BLaER1 treated with 17β-estradiol and CSF1 and Interleukin-3, amounts not matched to agents 10 nM and 100 nM (cell line): Measurements from ENCODE around the gene PRPF40A.

ENCODE experiments used
- H3K27ac ChIP-seq, 11 experiments: shearing (Covaris generic); formaldehyde crosslinking; 2 replicates each; pipeline ENCODE4 v1.8.1; 2022
- H3K27me3 ChIP-seq, 11 experiments: shearing (Covaris generic); formaldehyde crosslinking; 2 replicates each; pipeline ENCODE4 v1.8.1; 2022
- H3K36me3 ChIP-seq, 11 experiments: shearing (Covaris generic); formaldehyde crosslinking; 2 replicates each; pipeline ENCODE4 v1.8.1; 2022
- H3K4me1 ChIP-seq, 10 experiments: shearing (Covaris generic); formaldehyde crosslinking; 2 replicates each; pipeline ENCODE4 v1.8.1; 2022
- H3K4me2 ChIP-seq, 11 experiments: shearing (Covaris generic); formaldehyde crosslinking; 2 replicates each; pipeline ENCODE4 v1.8.1; 2022
- H3K4me3 ChIP-seq, 10 experiments: shearing (Covaris generic); formaldehyde crosslinking; 2 replicates each; pipeline ENCODE4 v1.8.1; 2022
- H3K9ac ChIP-seq, 11 experiments: shearing (Covaris generic); formaldehyde crosslinking; 2 replicates each; pipeline ENCODE4 v1.8.1; 2022
- H3K9me3 ChIP-seq, 11 experiments: shearing (Covaris generic); formaldehyde crosslinking; replicated peaks in 1 of 11; 2 replicates each; pipeline ENCODE4 v1.8.1; 2022
- H4K20me1 ChIP-seq, 11 experiments: shearing (Covaris generic); formaldehyde crosslinking; 2 replicates each; pipeline ENCODE4 v1.8.1; 2022
- Cebpa-rat ChIP-seq, 11 experiments: shearing (Covaris generic); IDR thresholded peaks; 2 replicates each; pipeline ENCODE4 v1.8.1; 2022

Gene PRPF40A

DNA sequence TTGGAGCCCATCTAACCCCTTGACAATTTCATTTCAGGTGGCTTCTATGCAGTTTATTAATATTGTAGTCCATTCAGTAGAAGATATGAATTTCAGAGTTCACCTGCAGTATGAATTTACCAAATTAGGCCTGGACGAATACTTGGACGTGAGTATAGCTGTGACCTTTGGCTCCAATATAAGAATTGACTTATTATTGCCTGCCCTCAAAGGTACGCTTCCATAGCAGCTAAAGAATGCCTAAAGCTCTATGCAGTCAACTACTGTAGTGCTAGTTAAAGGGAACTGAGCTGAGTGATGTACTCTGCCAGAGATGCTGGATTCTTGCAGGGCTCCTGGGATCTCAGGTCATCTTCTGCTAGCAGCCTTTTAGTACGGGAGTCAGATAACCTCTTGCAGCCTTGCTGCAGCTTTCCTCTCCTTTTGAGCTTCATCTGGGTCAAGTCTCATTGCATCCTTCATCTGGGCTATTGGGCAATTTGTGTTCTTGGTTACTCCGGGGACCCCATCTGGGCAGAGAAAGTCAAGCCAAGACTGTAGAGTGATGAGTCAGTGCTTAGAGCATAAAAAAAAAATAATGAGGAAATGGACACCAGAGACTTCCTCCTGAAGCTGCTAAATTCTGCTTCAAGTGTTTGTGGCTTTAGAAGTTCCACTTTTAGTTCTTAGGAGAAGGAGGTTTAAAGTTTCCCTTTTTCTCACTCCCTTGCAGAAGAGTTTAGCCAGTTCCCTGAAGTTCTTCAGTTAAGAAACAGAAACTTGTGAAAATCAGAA is 105.6 kb downstream of the PRPF40A start:
- Histone ChIP-seq H3K4me2 (peak overlapping the region; percentile 74 to 98 (median 87)), H4K20me1 (no peaks in the 10 kb centered on the region; a peak in 2 of 22 replicates), H3K9me3 (no peaks in the 10 kb centered on the region), H3K4me3 (peak overlapping the region; percentile 3 to 64 (median 47); a peak in 14 of 20 replicates), H3K36me3 (peaks cover 35 to 82% (median 70%) of the 10 kb centered on the region in 11 experiments), H3K4me1 (peaks cover 47 to 94% (median 88%) of the 10 kb centered on the region in 10 experiments), H3K9ac (peak overlapping the region; percentile 82 to 94 (median 89)), H3K27me3 (no peaks in the 10 kb centered on the region), H3K27ac (peak overlapping the region; percentile 80 to 99 (median 98))
- TF ChIP-seq Cebpa-rat (IDR thresholded peaks at IDR 0.05): peak; percentile 82 to 99 (median 99)

DNA sequence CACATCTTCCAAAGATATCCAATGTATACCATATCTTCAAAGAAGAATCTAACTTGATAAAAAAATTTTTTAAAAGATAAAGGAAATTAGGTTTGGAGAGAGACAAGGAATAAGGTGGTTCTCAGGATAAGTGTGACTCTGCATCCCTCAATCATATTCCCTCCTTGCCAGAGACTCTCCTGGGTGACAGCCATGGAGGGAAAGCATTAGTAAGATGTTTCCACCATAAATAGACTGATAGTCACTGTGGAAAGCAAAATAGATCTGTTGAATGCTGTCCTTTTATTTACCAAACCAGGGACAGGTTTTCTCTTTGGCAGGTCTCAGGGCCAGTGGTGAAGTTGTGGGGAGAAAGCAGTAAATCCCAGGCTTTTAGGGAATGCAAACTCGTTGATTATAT is 107.6 kb downstream of the PRPF40A start:
- no peaks in the 10 kb centered on the region; a peak in 2 of 22 replicates for H4K20me1 ChIP-seq
- H3K4me1 ChIP-seq: peaks cover 47 to 94% (median 91%) of the 10 kb centered on the region in 10 experiments
- TF ChIP-seq Cebpa-rat (IDR thresholded peaks at IDR 0.05): no peak
- no peaks in the 10 kb centered on the region for H3K27me3 ChIP-seq
- no peak overlapping the region for H3K4me3 ChIP-seq
- peaks cover 22 to 82% (median 62%) of the 10 kb centered on the region in 11 experiments for H3K36me3 ChIP-seq
- H3K4me2 ChIP-seq: peak overlapping the region in 10 of 11 experiments; percentile 3 to 92 (median 74); a peak in 16 of 22 replicates
- H3K27ac ChIP-seq: peak overlapping the region in 10 of 11 experiments; percentile 66 to 99 (median 98); a peak in 21 of 22 replicates
- H3K9ac ChIP-seq: peak overlapping the region in 8 of 11 experiments; percentile 29 to 94 (median 69); a peak in 12 of 22 replicates
- H3K9me3 ChIP-seq: no peaks in the 10 kb centered on the region

DNA sequence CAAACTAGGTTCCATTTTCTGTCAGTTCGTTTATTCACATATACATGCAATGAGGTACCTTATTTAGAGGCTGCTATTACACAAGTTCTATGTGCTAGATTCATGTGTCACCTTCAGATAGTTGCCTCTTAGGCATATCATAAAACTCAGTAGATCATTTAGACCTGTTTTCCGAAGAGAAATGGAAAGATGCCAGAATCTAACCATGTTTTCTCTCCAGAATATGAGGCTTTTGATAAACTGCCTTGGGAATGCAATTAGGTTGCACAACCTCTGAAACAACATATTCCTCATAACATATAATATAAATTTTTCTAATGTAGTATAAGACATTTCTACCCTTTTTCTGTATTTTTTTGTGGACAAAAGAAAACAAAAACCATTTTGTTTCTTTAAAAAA is 108.1 kb downstream of the PRPF40A start:
- Histone ChIP-seq H3K27ac (peak overlapping the region in 9 of 11 experiments; percentile 60 to 99 (median 98); a peak in 16 of 22 replicates), H3K4me1 (peaks cover 46 to 92% (median 89%) of the 10 kb centered on the region in 10 experiments), H3K27me3 (no peaks in the 10 kb centered on the region), H3K9ac (no peak overlapping the region), H3K4me3 (no peak overlapping the region), H3K9me3 (no peaks in the 10 kb centered on the region), H3K36me3 (peaks cover 21 to 82% (median 62%) of the 10 kb centered on the region in 11 experiments), H3K4me2 (peak overlapping the region in 8 of 11 experiments; percentile 9 to 77 (median 42); a peak in 14 of 22 replicates), H4K20me1 (no peaks in the 10 kb centered on the region; a peak in 2 of 22 replicates)
- TF ChIP-seq Cebpa-rat (IDR thresholded peaks at IDR 0.05): no peak

DNA sequence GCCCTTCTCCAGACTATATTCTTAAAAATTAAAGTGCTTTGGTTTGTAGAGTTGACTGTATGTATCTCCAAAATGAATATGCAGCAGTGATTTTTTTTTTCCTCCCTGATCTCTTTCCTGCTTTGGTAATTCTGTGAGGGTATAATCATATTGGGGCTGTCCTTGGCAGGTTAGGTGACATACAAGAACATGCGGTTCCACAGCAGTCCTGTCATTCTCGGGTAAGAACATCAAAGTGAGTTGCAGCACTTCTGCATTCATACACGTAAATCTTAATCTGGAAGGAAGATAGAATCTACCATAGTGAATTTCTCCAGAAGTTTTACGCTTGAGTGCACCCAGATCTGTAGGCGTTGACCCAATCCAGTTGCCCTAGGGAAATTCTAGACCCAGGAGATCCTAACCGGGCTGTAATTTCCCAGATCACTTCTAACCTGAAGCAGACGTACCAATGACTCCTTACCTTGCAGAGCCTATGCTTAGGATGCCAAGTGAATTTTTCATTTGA is 109.4 kb downstream of the PRPF40A start:
- Histone ChIP-seq H3K27ac (peak overlapping the region in 7 of 11 experiments; percentile 21 to 99 (median 51); a peak in 12 of 22 replicates), H3K36me3 (peaks cover 21 to 83% (median 65%) of the 10 kb centered on the region in 11 experiments), H3K9me3 (no peaks in the 10 kb centered on the region), H3K27me3 (no peaks in the 10 kb centered on the region), H3K4me3 (no peak overlapping the region), H3K4me1 (peaks cover 37 to 92% (median 82%) of the 10 kb centered on the region in 10 experiments), H3K9ac (no peak overlapping the region), H3K4me2 (peak overlapping the region in 8 of 11 experiments; percentile 20 to 64 (median 50); a peak in 15 of 22 replicates), H4K20me1 (no peaks in the 10 kb centered on the region; a peak in 2 of 22 replicates)
- no peak for TF ChIP-seq Cebpa-rat (IDR thresholded peaks at IDR 0.05)

DNA sequence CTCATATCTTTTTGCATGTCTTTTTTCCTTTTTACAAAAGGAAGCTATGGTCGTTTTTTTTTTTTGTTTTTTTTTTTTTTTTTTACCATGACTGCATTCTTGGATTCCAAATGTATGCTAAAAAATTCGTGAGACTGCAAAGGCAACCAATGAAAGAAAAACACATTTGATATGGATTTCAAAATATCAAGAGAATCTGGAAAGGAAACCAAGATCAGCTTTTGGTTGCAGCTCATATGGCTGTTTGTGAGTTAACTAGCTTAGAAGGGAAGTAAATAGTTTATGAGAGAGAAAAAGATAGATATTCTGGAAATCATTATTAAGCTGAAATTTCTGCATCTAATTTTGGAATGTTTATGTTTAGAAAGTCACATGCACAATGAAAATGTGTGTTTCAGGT is 110.3 kb downstream of the PRPF40A start:
- H3K27me3 ChIP-seq: no peaks in the 10 kb centered on the region
- no peak for TF ChIP-seq Cebpa-rat (IDR thresholded peaks at IDR 0.05)
- peaks cover 24 to 92% (median 72%) of the 10 kb centered on the region in 11 experiments for H3K36me3 ChIP-seq
- H4K20me1 ChIP-seq: no peaks in the 10 kb centered on the region
- no peak overlapping the region for H3K4me3 ChIP-seq
- H3K9me3 ChIP-seq: no peaks in the 10 kb centered on the region
- H3K27ac ChIP-seq: peak overlapping the region in 8 of 11 experiments; percentile 0 to 99 (median 51); a peak in 9 of 22 replicates
- H3K4me2 ChIP-seq: peak overlapping the region in 7 of 11 experiments; percentile 20 to 64 (median 52); a peak in 10 of 22 replicates
- H3K4me1 ChIP-seq: peaks cover 37 to 93% (median 86%) of the 10 kb centered on the region in 10 experiments
- H3K9ac ChIP-seq: no peak overlapping the region

DNA sequence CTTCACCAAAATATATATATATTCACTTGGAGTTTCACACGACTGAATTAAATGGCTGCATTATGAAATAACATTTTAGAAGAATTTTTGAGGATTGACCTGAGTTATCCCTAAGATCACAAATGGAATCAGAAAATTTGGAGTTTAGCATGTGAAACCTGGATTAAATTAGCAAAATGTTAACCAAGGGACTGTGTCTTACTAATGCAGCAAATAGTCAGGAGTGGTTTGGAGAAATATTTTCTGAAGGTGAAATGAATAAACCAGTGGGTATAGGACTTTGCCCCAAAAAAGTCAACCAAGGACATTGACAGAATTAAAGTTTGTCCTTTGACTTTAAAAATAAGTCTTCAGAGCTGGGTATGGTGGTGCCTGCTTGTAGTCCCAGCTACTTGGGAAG is 111.2 kb downstream of the PRPF40A start:
- H3K4me3 ChIP-seq: no peak overlapping the region
- no peaks in the 10 kb centered on the region for H3K27me3 ChIP-seq
- H3K36me3 ChIP-seq: peaks cover 24 to 99% (median 73%) of the 10 kb centered on the region in 11 experiments

DNA sequence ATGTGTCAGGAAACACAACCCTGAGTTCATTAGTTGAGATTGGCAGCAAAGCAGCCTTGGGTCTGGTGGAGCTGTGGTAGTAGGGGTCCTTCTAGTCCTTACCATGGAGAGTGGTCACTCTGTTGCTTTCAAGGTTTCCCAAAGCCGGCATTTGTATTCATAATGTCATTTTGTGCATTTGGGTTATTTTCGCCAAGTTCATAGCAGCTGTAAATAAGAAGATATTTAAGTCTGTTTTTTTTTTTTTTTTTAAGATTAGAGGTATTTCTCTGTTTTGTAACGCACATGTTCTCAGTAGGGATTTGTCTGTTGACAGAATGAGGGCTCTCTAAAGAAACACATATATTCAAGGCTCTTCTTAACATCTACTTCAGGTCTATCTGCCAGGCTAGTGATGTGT is 114.1 kb downstream of the PRPF40A start:
- peaks cover 45 to 99% (median 76%) of the 10 kb centered on the region in 11 experiments for H3K36me3 ChIP-seq
- no peaks in the 10 kb centered on the region for H3K9me3 ChIP-seq
- no peaks in the 10 kb centered on the region for H4K20me1 ChIP-seq
- H3K4me3 ChIP-seq: no peak overlapping the region
- no peak overlapping the region for H3K9ac ChIP-seq
- no peaks in the 10 kb centered on the region for H3K27me3 ChIP-seq
- peak overlapping the region; percentile 41 to 80 (median 65) for H3K4me2 ChIP-seq
- peaks cover 21 to 86% (median 71%) of the 10 kb centered on the region in 10 experiments for H3K4me1 ChIP-seq
- peak overlapping the region in 9 of 11 experiments; percentile 4 to 99 (median 51); a peak in 14 of 22 replicates for H3K27ac ChIP-seq
- no peak for TF ChIP-seq Cebpa-rat (IDR thresholded peaks at IDR 0.05)

More for the DNA sequence above, 111.2 kb downstream of the PRPF40A start:
- H3K9me3 ChIP-seq: no peaks in the 10 kb centered on the region
- no peaks in the 10 kb centered on the region for H4K20me1 ChIP-seq
- peaks cover 37 to 96% (median 88%) of the 10 kb centered on the region in 10 experiments for H3K4me1 ChIP-seq
- no peak for TF ChIP-seq Cebpa-rat (IDR thresholded peaks at IDR 0.05)
- peak overlapping the region in 7 of 11 experiments; percentile 6 to 64 (median 52); a peak in 11 of 22 replicates for H3K4me2 ChIP-seq
- no peak overlapping the region for H3K9ac ChIP-seq
- H3K27ac ChIP-seq: peak overlapping the region in 9 of 11 experiments; percentile 3 to 99 (median 52); a peak in 13 of 22 replicates

DNA sequence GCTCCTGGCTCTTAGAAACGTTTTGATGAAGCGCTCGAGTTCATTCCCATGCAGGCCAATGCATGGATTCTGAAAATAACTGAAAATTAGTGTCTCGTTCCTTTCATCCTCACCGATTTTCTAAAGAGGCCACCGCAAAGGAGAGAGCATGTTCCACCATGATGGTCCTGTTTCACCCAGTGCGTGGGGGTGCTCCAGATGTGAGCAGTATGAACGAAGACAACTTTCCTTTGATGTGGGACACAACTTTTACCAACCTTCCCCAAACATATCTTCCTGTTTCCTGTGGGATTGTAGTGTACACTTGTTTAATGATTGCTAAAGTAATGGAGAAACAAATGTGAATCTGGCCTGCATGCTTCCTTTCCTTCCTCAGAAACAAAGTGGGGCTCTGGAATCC is 114.5 kb downstream of the PRPF40A start:
- peak overlapping the region; percentile 41 to 80 (median 65) for H3K4me2 ChIP-seq
- peak overlapping the region in 9 of 11 experiments; percentile 4 to 99 (median 51); a peak in 14 of 22 replicates for H3K27ac ChIP-seq
- no peaks in the 10 kb centered on the region for H4K20me1 ChIP-seq
- TF ChIP-seq Cebpa-rat (IDR thresholded peaks at IDR 0.05): no peak
- H3K4me3 ChIP-seq: no peak overlapping the region
- H3K4me1 ChIP-seq: peaks cover 21 to 86% (median 68%) of the 10 kb centered on the region in 10 experiments
- no peak overlapping the region for H3K9ac ChIP-seq
- peaks cover 46 to 99% (median 76%) of the 10 kb centered on the region in 11 experiments for H3K36me3 ChIP-seq
- no peaks in the 10 kb centered on the region for H3K27me3 ChIP-seq
- H3K9me3 ChIP-seq: no peaks in the 10 kb centered on the region
